Aorta (tissue), 5 donors: ENCODE measurements around the gene SDHA. TPM values are rescaled to one million over a fixed set of nuclear protein-coding genes. Genes with fewer than 3 reads are reported as not detected.
"Not testable (repeated sequence)": the region's sequence is repeated elsewhere in the genome, so short reads cannot be mapped to it uniquely, and the experiment has no call there.

ENCODE experiments used
- ATAC-seq: fragments of 200-7000 bp; cut with Tn5 transposase; one replicate; pipeline ENCODE4 v1.9.1; 2022; ENCODE audit warnings: moderate library complexity; ENCODE audit not compliant: low FRiP score
- DNase-seq, 2 donors: peaks; one replicate each; pipeline ENCODE4 v3.0.0-alpha.2; 2020
- H3K27ac ChIP-seq, 2 donors: one replicate each; pipeline ENCODE4 v1.5.1; 2013; ENCODE audit warnings: low read length in 2 of 2, mild to moderate bottlenecking in 2 of 2, moderate library complexity in 2 of 2, control low read depth in 1 of 2, inconsistent platforms in 1 of 2, low read depth in 1 of 2
- H3K27me3 ChIP-seq, 2 donors: one replicate each; pipeline ENCODE4 v1.6.1; 2013; ENCODE audit warnings: control low read depth in 1 of 2, low read length in 1 of 2, mild to moderate bottlenecking in 1 of 2, moderate library complexity in 1 of 2; ENCODE audit not compliant: insufficient read depth in 2 of 2, control insufficient read depth in 1 of 2
- H3K36me3 ChIP-seq, 2 donors: one replicate each; pipeline ENCODE4 v1.6.1; 2013; ENCODE audit warnings: control low read depth in 1 of 2, low read length in 1 of 2, mild to moderate bottlenecking in 1 of 2; ENCODE audit not compliant: insufficient read depth in 2 of 2, control insufficient read depth in 1 of 2
- H3K4me1 ChIP-seq, 2 donors: one replicate each; pipeline ENCODE4 v1.6.1; 2013; ENCODE audit warnings: low read length in 2 of 2, control low read depth in 1 of 2, mild to moderate bottlenecking in 1 of 2, moderate library complexity in 1 of 2; ENCODE audit not compliant: insufficient read depth in 2 of 2, control insufficient read depth in 1 of 2
- H3K4me3 ChIP-seq, 2 donors: one replicate each; pipeline ENCODE4 v1.5.1; 2013; ENCODE audit warnings: low read length in 2 of 2, control low read depth in 1 of 2, mild to moderate bottlenecking in 1 of 2
- H3K9me3 ChIP-seq: one replicate; pipeline ENCODE4 v1.6.1; 2013; ENCODE audit warnings: mild to moderate bottlenecking, low read length; ENCODE audit not compliant: control insufficient read depth
- WGBS, 2 donors: extraction: QIAGEN DNeasy Blood & Tissue Kit; methylation state at CpG; one replicate each; pipeline ENCODE4 v1.1.7; 2013; 5-methylcytosine and 5-hydroxymethylcytosine counted together
- intact Hi-C, 2 donors: fragments of 100-400 bp; cut with DNase I; formaldehyde crosslinking; loops; one replicate each; pipeline versions ENCODE4 v1.14.2 to v1.15.0; 2022
- polyA plus RNA-seq, 2 donors: library from polyadenylated mRNA; stranded (reverse); fragments of 200-250 nt; gene quantifications; one replicate each; pipeline ENCODE4 v1.2.3, GENCODE V29; 2013
- total RNA-seq, 2 donors: library from RNA; stranded (reverse); fragmentation: NEBNext Ultra II Directional; extraction: Animal tissue kit (Norgen Biotek cat#: 25700); gene quantifications; one replicate each; pipeline ENCODE4 v1.2.1, GENCODE V29; 2021
- donor health status: healthy with polysubstance abuse.
- donor health status: Bipolar disorder and iron deficiency.
- donor health status: DM: no; HTN: no; CAD: no.
- donor health status: DM: no; HTN: no; CAD: no.
- donor health status: DM: yes; HTN: yes; CAD: no.

Gene SDHA
- total and polyA plus RNA-seq, 4 donors: 61.9 to 89.4 (median 74.9) TPM

- ATAC-seq: no peak
- intact Hi-C loops: no loop called here
- no peaks in the 10 kb centered on the region for H3K27me3 ChIP-seq
- no peaks in the 10 kb centered on the region for H3K4me1 ChIP-seq
- peak; percentile 40 to 69 for DNase-seq
- H3K27ac ChIP-seq: no peak overlapping the region
- H3K4me3 ChIP-seq: no peak overlapping the region
- WGBS, 2 donors: 91 to 93% methylated on average over 15 to 17 of the region's 17 CpGs
- no peaks in the 10 kb centered on the region for H3K9me3 ChIP-seq
- no peaks in the 10 kb centered on the region for H3K36me3 ChIP-seq
These were observed 24.9 kb upstream of the SDHA start for GRCh38 chr5:192970-193831.

- no peak overlapping the region for H3K27ac ChIP-seq
- ATAC-seq: no peak
- intact Hi-C loops: no loop called here
- H3K27me3 ChIP-seq: no peaks in the 10 kb centered on the region
- 91 to 96% methylated on average over 15 of the region's 15 CpGs for WGBS, 2 donors
- H3K4me1 ChIP-seq: no peaks in the 10 kb centered on the region
- no peaks in the 10 kb centered on the region for H3K9me3 ChIP-seq
- no peak overlapping the region for H3K4me3 ChIP-seq
- no peaks in the 10 kb centered on the region for H3K36me3 ChIP-seq
- peak; percentile 37 to 61 for DNase-seq
These were observed 24.0 kb upstream of the SDHA start for GRCh38 chr5:194102-194501.

- no peaks in the 10 kb centered on the region for H3K4me1 ChIP-seq
- DNase-seq (peak; percentile 37 to 74), ATAC-seq (no peak)
- no peaks in the 10 kb centered on the region for H3K27me3 ChIP-seq
- no peaks in the 10 kb centered on the region for H3K9me3 ChIP-seq
- H3K36me3 ChIP-seq: no peaks in the 10 kb centered on the region
- intact Hi-C loops: no loop called here
- no peak overlapping the region for H3K27ac ChIP-seq
- WGBS, 2 donors: 96 to 97% methylated on average over 36 of the region's 36 CpGs
- H3K4me3 ChIP-seq: no peak overlapping the region
These were observed 23.4 kb upstream of the SDHA start for GRCh38 chr5:194603-195209.

GRCh38 chr5:195401-196160 lies 22.5 kb upstream of the SDHA start:
- ATAC-seq (no peak), DNase-seq (peak in 1 of 2 donors; percentile 49)
- intact Hi-C loops: no loop called here
- Histone ChIP-seq H3K9me3 (no peaks in the 10 kb centered on the region), H3K27ac (no peak overlapping the region), H3K4me3 (no peak overlapping the region), H3K27me3 (no peaks in the 10 kb centered on the region), H3K4me1 (no peaks in the 10 kb centered on the region), H3K36me3 (no peaks in the 10 kb centered on the region)
- WGBS, 2 donors: 84 to 87% methylated on average over 33 of the region's 33 CpGs

- Histone ChIP-seq H3K4me1 (no peaks in the 10 kb centered on the region), H3K36me3 (no peaks in the 10 kb centered on the region), H3K27me3 (no peaks in the 10 kb centered on the region), H3K27ac (no peak overlapping the region), H3K4me3 (no peak overlapping the region), H3K9me3 (no peaks in the 10 kb centered on the region)
- intact Hi-C loops: no loop called here
- WGBS, 2 donors: 84 to 85% methylated on average over 8 to 10 of the region's 10 CpGs
- ATAC-seq (no peak), DNase-seq (no peak)
These were observed 21.8 kb upstream of the SDHA start for GRCh38 chr5:196350-196749.

- H3K9me3 ChIP-seq, H3K4me3 ChIP-seq, DNase-seq, H3K4me1 ChIP-seq, H3K27me3 ChIP-seq, H3K36me3 ChIP-seq, ATAC-seq, intact Hi-C loops, H3K27ac ChIP-seq: not testable (repeated sequence)
- WGBS, 2 donors: 34 to 58% methylated on average over 18 of the region's 18 CpGs
These were observed 21.1 kb upstream of the SDHA start for GRCh38 chr5:197031-197430.

GRCh38 chr5:197892-198489 lies 20.1 kb upstream of the SDHA start:
- intact Hi-C loops: no loop called here
- no peak overlapping the region for H3K27ac ChIP-seq
- WGBS, 2 donors: 90 to 92% methylated on average over 12 of the region's 12 CpGs
- ATAC-seq (no peak), DNase-seq (peak in 1 of 2 donors; percentile 49)
- no peaks in the 10 kb centered on the region for H3K9me3 ChIP-seq
- H3K4me1 ChIP-seq: no peaks in the 10 kb centered on the region
- no peaks in the 10 kb centered on the region for H3K27me3 ChIP-seq
- H3K36me3 ChIP-seq: no peaks in the 10 kb centered on the region
- H3K4me3 ChIP-seq: no peak overlapping the region

- ATAC-seq (no peak), DNase-seq (peak in 1 of 2 donors; percentile 66)
- H3K27me3 ChIP-seq: no peaks in the 10 kb centered on the region
- H3K9me3 ChIP-seq: no peaks in the 10 kb centered on the region
- no peaks in the 10 kb centered on the region for H3K4me1 ChIP-seq
- no peaks in the 10 kb centered on the region for H3K36me3 ChIP-seq
- intact Hi-C loops: no loop called here
- no peak overlapping the region for H3K4me3 ChIP-seq
- WGBS, 2 donors: 97 to 98% methylated on average over 21 of the region's 21 CpGs
- no peak overlapping the region for H3K27ac ChIP-seq
These were observed 19.5 kb upstream of the SDHA start for GRCh38 chr5:198516-199196.
